ELF-1 (cell line): ENCODE results near the gene GRIPAP1.

Source experiments
- DNase-seq: peaks from one replicate; pipeline ENCODE4 v3.0.0-alpha.2; 2016; ENCODE audit warnings: low read depth, low spot score

Gene GRIPAP1

GRCh38 chrX:48923771-48924170, 78.3 kb downstream of the GRIPAP1 start:
- DNase-seq = no peak
